Activated CD8-positive, alpha-beta memory T cell treated with anti-CD3 and anti-CD28 coated beads for 1 hour (primary cell): ENCODE measurements around the gene CAVIN3.
"Not testable (repeated sequence)": the region's sequence is repeated elsewhere in the genome, so short reads cannot be mapped to it uniquely, and the experiment has no call there.

Source experiments
- DNase-seq, 2 donors: peaks; one replicate each; pipeline ENCODE4 v3.0.0-alpha.2; 2020; ENCODE audit warnings: low read depth in 1 of 2; ENCODE audit errors: extremely low read depth in 1 of 2

Gene CAVIN3

DNA sequence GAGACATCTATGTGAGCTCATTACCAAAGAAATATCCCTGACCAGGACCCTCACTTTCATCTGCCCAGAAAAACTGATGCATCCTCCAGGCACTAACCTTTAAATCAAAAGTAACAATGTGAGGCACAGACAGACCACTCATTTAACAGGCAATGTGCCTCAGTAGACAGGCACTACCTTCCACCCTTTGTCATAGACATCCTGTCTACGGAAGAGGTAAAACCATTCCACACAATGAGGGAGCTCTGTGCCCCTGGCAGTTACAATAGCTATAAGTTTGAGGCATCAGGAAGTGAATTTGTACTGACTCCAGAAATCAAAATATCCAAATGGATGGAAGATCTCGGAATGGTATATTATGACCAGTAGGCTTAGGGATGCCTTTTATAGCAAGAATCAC, 6.7 kb upstream of the CAVIN3 start:
- no peak for DNase-seq

DNA sequence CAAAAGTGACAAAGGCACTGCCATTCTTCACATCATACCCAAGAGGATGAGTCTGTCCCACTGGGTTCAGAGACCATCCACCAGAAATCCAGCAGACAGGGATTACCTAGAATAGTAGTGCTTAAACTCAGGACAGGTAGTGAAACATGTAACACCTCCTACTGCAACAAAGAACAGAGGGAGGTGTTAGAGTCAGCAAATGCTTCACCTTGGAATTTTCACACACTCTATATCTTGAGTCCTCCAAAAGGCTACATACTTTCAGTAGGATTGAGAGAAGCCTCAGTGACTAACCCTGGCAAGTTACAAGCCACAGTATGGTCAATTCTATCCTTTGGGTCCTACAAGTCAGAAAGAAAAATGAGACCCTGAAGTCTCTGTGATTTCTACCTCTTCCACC, 6.0 kb upstream of the CAVIN3 start:
- DNase-seq, result no peak

DNA sequence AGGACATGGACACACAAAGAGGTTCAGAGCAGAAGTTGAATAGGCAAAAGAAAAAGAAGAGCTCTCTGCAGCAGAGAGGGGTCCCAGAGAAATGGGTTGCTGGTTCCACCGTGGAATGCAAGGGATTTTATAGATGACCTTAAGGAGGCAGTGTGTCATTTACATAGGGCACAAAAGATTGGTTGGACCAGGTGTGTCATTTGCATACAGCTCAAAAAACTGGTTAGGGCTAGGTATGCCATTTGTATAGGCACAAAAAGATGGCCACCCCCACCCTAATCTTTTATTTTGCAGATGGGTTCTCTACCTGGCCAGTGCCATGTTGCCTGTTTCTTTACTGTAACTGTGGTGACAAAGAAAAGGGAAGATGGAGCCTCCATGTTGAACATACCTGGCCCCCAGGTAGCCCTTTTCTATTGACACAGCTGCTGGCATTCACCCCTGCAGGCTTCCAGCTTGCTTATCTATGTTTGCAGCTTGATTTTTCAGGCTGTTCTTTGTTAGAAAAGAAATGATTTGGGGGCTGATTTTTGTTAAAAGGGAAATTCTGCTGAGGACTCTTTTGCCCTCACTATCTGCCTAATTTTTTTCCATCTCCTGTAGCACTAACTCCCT, 3.1 kb upstream of the CAVIN3 start:
- DNase-seq, result no peak

DNA sequence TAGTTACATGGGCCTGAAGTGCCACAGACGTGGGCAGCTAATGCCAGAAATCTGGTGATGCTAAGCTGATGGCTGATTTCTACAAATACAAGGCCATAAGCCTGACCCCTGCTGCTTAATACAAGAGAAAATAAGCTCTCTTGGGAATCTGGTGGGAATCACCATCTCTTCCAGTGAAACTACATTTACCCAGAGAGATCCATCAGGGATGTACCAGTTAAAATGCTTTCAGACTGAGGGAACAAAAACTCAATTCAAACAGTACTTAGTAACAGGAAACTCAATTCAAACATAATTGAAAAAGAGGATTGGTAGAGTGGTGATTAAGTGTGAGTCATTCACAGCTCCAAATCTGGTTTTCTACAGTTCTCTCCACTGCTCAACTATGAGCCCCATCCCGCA, 1.7 kb upstream of the CAVIN3 start:
- no peak for DNase-seq

DNA sequence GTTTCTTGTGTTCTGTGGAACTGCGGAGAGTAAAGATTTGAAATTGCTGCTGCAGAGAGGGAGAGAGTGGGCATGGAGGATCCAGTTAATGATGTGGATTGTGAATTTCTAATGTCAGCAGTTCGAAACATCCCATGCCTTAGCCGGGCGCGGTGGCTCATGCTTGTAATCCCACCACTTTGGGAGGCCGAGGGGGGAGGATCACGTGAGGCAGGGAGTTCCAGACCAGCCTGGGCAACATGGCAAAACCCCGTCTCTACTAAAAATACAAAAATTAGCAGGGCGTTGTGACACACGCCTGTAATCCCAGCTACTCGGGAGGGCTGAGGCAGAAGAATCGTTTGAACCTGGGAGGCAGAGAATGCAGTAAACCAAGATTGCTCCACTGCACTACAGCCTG, 1.1 kb upstream of the CAVIN3 start:
- DNase-seq, result no peak

DNA sequence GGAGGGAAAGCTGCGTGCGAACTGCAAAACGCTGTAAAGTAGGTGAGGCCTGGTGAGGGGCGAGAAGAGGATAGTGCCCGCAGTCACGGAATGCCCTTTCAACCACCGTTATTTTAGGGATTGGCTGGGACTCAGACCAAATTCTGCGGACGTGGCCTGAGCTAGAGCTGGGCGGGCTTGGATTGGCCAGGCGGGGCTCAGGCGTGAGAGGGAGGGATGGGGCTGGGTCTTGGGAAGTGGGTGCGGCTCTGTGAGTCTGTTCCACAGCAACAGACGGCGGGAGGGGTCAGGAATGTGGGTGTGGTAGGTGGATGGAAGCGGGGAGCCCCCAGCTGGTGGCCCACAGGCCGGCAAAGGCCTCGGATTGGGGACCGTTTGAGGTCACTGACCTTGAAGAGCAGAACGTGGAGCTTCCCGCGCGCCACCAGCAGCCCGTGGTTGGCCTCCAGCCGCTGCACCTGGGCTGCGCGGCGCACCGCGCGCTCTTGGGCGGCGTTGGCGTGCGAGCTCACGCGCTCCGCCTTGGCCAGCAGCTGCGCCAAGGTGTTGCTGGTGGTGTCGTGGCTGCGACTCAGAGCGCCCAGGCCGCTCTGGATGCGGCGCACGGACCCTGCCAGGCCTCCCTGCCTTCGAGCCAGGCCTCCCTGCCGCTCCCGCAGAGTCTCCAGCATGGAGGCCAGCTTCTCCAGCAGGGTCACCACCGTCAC, 444 bp downstream of the CAVIN3 start:
- no peak for DNase-seq

DNA sequence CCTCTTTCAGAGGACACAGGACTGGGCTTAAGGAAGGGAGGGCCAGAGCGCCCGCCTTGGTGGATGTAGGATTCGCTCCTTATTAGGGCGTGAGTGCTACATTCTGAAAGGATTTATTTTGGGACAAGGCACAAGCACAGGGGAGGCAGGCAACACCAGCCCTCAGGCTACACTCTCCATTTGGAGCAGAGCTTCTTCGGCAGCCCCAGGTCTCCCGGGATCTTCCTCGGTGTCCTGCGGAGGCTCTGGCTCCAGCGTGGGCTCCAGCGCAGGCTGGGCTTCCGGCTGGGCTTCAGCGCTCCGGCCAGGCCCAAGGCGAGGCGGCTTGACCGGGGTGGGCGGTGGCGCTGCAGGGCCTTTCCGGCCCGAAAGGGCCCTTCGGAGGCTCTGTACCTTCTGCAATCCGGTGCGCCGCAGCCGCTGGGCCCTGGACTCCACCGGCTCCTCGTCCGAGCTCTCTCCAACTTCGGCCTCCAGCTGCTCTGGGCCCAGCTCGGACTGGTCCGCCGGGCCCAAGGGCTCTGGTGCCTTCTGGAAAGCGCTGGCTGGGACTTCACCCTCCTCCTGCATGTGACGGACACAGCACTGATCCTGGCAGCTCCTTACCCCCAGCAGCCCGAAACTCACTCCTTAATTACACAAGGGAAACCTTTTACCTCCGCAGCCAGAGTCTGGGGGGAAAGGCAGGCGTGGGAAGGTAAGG, 1.1 kb downstream of the CAVIN3 start:
- no peak for DNase-seq

DNA sequence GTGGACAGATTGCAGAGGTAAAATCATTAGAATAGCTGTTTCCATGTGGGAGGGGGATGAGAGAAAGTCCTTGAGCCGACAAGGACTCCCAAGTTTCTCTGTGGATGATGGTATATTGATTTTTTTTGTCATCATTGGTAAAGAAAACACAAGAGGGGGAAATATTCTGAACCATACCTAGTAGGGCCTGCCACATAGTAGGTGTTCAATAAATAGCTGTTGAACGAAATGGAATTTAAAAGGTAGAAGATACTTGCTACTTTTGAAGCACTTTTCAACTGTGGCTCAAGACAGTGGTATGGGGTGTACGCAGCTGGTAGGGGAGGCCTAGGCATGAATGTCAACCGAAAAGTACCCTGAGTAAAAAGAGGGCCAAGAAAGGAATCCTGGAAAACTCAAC, 2.1 kb downstream of the CAVIN3 start:
- DNase-seq, result no peak

DNA sequence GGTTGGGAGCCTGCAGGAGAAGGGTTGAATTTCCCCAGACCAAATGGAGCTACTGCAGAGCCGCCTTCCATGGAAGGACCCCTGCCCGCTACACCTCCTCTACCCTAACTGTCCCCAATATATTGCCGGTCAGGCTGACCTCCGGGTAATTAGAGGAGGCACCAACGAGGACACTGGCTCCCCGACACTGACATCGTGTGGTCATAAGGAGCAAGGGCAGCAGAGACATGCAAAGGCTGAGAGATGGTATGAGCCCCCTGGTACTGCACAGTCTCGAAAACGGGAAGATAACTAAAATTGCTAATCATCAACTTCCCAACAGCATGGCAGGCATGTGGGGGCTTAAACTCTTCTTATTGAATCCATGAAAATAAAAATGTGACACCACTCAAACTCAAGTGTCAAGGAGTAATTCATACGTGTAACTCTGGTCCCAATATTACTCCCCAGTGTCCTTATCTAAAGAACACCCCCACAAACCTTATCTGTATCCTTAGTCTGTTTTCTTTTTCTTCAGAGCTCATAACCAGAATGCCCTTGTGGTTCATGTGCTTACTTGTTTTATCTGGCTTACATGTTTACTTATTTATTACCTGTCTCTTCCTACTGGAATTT, 4.4 kb downstream of the CAVIN3 start:
- no peak for DNase-seq

DNA sequence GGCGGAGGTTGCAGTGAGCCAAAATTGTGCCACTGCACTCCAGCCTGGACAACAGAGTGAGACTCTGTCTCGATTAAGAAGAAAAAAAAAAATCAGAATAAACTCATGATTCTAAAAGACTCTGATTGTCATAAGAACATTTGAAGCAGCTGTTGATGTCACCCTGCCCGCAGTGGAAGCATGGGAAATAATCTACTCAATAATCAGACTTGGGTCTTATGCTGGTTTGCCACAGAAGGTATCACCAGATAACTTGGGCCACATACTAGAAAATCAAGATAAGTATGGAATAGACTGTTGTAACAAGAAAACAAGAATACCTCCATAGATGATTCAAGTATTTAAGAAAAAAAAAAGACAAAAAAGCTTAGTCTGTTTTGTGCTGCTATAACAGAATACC, 8.2 kb downstream of the CAVIN3 start:
- no peak for DNase-seq

DNA sequence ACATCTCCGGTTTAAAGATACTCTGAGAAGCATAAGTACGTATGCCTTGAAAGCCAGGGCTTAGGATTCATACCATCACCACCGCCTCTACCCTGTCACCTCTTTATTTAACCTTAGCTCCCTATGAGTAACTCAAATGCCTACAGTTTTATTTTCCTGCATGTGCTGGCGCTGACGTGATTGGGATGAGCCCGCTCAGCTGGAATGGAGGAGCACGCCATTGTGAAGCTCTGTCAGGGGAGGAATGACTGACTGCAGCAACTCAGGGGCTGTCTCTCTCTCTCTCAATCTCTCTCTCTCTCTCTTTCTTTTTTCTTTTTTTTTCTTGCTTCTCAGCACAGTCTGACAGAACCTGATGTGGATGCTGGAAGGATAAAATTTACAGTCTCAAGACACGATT, 12.4 kb downstream of the CAVIN3 start:
- no peak for DNase-seq

DNA sequence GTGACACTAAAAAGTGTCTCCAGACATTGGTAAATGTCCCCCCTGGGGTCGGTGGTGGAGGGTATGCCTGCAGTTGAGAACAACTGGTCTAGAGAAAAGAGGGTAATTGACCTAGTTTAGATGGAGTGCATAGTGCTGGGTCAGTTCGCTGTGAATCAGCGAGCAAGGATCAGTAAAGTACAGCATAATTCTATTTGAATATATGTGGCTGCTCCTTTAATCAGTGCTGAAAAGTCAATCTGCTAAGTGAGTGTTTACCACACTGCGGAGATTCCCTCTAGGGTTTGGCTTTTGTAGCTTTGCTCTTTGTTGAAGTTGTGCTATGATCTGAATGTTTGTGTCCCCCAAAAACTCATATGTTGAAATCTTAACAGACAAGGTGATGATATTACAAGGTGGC, 15.0 kb downstream of the CAVIN3 start:
- DNase-seq, result no peak

DNA sequence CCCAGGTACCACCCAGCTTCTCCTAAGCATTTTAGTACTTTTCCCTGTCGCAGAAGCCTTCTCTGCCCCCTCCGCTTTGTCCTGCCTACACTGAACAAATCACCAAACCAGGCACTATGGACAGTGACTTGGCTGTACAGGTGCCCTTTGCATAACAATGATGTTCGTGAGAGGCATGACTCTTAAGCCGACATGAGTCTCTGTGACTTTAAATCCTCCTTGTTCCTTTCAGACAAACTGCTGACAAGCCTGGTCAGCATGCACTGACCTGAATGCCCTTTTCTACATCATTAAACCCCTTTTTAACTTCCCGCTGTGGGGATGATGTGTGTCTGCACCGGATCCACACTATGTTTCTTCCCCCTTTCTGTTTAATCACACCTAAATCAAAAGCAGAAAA, 16.6 kb downstream of the CAVIN3 start:
- no peak for DNase-seq

DNA sequence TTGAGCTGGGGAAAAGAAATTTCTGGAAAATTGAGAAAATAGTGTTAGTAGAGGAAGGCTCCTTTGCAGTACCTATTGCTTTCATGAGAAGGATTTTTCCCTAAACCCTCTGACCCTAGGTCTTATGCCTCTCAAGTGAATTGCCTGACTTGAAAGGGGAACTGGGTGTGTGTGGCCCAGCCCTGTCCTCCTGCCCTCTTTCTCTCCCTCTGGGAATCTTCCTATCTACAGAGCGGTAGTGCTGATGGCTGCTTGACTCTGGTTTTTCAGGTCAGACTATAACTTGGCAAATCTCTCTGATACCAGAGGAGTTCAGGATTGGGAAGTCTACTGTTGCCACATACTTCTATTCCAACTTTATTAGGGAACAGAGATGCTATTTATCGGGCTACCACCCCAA, 19.2 kb downstream of the CAVIN3 start:
- no peak for DNase-seq

DNA sequence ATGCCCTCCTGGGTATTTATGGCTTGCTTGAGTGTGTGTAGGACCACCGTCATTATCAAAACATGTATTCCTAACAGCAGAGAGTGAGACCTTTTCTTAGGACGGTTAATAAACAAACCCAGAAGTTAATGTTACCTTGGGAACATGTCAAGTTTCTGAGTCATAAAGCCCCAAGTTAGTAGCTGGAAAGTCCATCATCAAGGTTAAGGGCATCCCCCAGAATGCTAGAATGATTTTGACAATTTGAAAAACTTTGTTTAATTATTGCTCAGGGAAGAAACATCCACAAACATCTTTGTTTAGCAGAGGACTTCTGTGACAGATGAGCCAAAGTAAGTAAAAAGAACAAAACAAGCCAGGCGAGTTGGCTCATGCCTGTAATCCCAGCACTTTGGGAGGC, 20.0 kb downstream of the CAVIN3 start:
- DNase-seq, result no peak

DNA sequence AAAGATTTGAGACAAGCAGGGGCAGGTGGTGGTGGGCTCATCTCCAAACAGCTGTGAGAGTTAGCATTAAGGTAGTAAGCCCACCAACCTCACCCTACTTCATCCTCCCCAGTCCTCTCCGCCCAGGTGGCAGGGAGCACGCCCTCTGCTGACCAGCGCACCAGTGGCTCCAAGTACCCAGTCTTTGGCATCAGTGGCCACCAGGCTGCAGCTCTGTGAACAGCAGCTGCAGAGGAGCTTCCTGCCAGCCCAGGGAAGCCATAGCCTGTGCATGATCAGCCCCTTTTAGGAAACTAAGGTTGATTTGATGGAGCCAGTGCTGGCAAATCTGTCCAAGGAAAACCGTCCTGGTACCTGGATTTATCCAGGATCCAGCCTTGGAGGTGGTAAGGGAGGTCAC, 21.7 kb downstream of the CAVIN3 start:
- DNase-seq, result no peak

DNA sequence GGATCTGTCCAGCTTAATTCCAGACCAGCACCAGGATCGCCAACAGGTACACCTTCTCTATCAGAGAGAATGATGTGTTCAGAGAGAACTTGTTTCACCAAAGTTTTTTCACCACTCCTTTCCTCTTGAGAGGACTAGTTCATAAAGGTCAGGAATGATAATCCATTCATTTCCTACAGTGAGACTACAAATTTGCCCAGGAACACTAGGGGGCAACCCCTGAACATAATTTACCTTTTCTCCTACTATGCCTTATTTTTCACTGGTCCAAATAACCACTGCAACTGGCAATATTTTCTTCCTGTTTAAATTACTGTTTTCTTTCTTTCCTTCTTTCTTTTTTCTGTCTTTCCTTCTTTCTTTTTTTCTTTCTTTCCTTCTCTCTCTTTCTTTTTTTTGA, 22.5 kb downstream of the CAVIN3 start:
- DNase-seq, result no peak

DNA sequence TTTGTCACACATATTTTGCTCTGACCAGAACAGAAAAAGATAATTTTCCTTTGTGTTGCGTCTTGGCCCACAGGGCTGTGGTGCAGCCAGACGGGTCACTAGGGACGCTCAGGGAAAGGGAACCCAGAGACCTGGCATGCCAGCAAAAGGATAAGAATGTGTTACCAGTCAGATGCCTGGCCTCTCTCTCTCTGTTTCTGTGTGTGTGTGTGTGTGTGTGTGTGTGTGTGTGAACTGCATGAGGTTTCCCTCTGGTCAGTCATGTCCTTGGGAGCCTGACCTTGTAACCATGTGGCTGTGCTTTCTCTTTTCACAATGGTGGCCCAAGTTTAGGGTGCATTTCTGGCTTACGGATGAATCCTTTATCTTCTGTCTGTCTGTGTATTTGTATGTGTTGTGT, 35.3 kb downstream of the CAVIN3 start:
- no peak for DNase-seq

DNA sequence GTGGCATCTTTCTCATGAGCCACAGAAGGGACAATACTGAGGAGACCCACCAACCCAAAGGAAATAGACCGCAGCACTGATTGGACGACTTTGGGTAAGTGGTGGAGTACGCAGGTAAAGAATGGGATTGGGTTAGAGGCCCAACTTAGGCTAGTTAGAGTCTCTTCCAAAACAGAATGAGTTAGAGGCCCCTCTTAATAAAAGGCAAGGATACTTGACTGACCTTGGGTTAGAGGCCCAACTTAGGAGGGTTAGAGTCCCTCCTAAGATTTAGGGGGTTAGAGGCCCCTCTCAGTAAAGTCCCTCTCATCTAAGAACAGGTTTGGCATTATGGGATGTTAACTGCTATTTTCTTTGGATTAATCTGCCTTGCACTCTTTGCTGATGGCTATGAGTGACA, 36.1 kb downstream of the CAVIN3 start:
- no peak for DNase-seq

DNA sequence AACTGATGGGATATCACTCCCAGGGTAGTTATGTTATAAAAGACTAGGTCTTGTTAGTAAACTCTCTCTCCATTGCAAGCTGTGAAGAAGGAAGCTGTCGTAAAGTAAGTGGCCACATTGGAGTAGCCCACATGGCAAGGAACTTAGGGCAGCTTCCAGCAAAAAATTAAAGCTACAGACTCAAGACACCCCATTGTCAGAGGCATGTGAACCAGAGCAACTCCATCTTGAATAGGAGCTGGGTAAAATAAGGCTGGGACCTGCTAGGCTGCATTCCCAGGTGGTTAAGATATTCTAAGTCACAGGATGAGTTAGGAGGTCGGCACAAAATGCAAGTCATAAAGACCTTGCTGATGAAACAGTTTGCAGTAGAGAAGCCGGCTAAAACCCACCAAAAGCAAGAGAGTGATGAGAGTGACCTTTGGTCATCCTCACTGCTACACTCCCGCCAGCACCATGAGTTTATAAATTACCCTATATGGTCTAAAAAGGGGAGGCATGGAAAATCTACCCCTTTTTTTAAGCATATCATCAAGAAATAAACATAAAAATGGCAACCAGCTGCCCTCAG, 36.8 kb downstream of the CAVIN3 start:
- no peak for DNase-seq

DNA sequence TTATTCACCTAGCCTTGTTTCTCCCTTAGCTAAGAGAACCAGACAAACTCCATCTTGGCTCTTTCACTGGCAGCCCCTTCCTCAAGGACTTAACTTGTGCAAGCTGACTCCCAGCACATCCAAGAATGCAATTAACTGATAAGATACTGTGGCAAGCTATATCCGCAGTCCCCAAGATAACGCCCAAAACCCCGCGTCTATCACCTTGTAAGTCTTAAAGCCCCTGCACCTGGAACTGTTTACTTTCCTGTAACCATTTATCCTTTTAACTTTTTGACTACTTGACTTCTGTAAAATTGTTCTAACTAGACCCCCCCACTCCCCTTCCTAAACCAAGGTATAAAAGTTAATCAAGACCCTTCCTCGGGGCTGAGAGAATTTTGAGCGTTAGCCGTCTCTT, 39.5 kb downstream of the CAVIN3 start:
- not testable (repeated sequence) for DNase-seq

DNA sequence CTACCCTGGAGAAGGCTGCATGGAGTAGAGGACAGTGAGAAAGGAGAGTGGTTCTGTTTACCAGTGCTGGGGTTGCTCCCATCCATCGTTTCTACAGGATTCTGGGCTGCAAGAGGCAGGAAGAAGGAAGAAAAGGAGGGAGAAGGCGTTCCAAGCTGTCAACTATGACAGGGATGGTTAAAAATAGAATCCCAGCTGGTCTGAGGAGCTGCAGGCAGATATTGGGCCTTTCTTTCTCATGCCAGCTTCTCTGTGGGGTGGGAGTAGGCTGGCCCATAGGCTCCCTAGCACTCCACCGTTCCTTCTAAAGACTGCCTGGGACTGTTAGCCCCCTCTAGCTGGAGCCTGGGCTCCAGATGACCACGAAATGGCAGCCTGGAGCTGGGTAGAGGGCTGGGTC, 47.1 kb downstream of the CAVIN3 start:
- DNase-seq, result no peak
